Small intestine (tissue), 7 donors: ENCODE data around the gene CTSC. TPM values are rescaled to one million over a fixed set of nuclear protein-coding genes. Genes with fewer than 3 reads are reported as not detected.

Source experiments
- DNase-seq, 2 donors: peaks; one replicate each; pipeline versions ENCODE4 v3.0.0 to v3.0.0-alpha.2; 2013
- FAIRE-seq: peaks from 2 replicates; lab custom pipeline; 2012; peaks lifted over from hg19 to GRCh38; lab: Jason Lieb, UNC
- H3K27ac ChIP-seq, 3 donors: one replicate each; pipeline ENCODE4 v1.5.1; 2013; ENCODE audit warnings: low read length in 2 of 3, mild to moderate bottlenecking in 2 of 3, control low read depth in 1 of 3, inconsistent platforms in 1 of 3, low read depth in 1 of 3, moderate library complexity in 1 of 3
- H3K27me3 ChIP-seq, 3 donors: one replicate each; pipeline ENCODE4 v1.6.1; 2013; ENCODE audit warnings: low read length in 3 of 3, inconsistent platforms in 1 of 3; ENCODE audit not compliant: control insufficient read depth in 3 of 3, insufficient read depth in 3 of 3
- H3K36me3 ChIP-seq, 3 donors: one replicate each; pipeline ENCODE4 v1.6.1; 2013; ENCODE audit warnings: low read length in 3 of 3, inconsistent platforms in 1 of 3, low read depth in 1 of 3, mild to moderate bottlenecking in 1 of 3, moderate library complexity in 1 of 3; ENCODE audit not compliant: control insufficient read depth in 3 of 3, insufficient read depth in 2 of 3
- H3K4me1 ChIP-seq, 3 donors: one replicate each; pipeline ENCODE4 v1.6.1; 2013; ENCODE audit warnings: low read length in 2 of 3, inconsistent platforms in 1 of 3, low read depth in 1 of 3, mild to moderate bottlenecking in 1 of 3, moderate library complexity in 1 of 3; ENCODE audit not compliant: control insufficient read depth in 3 of 3, insufficient read depth in 2 of 3
- H3K4me3 ChIP-seq, 3 donors: one replicate each; pipeline ENCODE4 v1.5.1; 2013; ENCODE audit warnings: low read length in 3 of 3, control low read depth in 1 of 3, inconsistent platforms in 1 of 3, low read depth in 1 of 3, mild to moderate bottlenecking in 1 of 3, moderate library complexity in 1 of 3
- H3K9me3 ChIP-seq, 2 donors: one replicate each; pipeline ENCODE4 v1.6.1; 2013; ENCODE audit warnings: low read depth in 1 of 2, low read length in 1 of 2; ENCODE audit not compliant: control insufficient read depth in 2 of 2, insufficient read depth in 1 of 2
- WGBS, 3 donors: extraction: QIAGEN DNeasy Blood & Tissue Kit; methylation state at CpG; one replicate each; pipeline ENCODE4 v1.1.7; 2013; 5-methylcytosine and 5-hydroxymethylcytosine counted together
- polyA plus RNA-seq, 4 donors: library from polyadenylated mRNA; stranded (reverse) in 3 of 4; unstranded in 1 of 4; fragments of 200-250 nt in 3 of 4; fragments of 120-200 nt in 1 of 4; gene quantifications; one replicate each; pipeline versions ENCODE4 v1.2.1 to v1.2.3, GENCODE V29; 2013
- donor health status: healthy with polysubstance abuse.
- donor health status: control.
- donor health status: control.
- donor health status: Bipolar disorder and iron deficiency.
- donor health status: healthy.

CTSC gene
- polyA plus RNA-seq, 4 donors, result 16.1 to 98.8 (median 48.6) TPM

- Histone ChIP-seq H3K4me3 (no peak overlapping the region), H3K36me3 (peaks cover 0 to 13% (median 2%) of the 10 kb centered on the region in 3 donors), H3K4me1 (no peaks in the 10 kb centered on the region), H3K27me3 (no peaks in the 10 kb centered on the region), H3K9me3 (peaks cover 0 to 8% of the 10 kb centered on the region in 2 donors), H3K27ac (no peak overlapping the region)
- DNase-seq, result no peak
- WGBS, 3 donors, result 80 to 89% (median 87%) methylated on average over 2 of the region's 2 CpGs
- no peak for FAIRE-seq
These were observed 29.0 kb downstream of the CTSC start for GRCh38 chr11:88308576-88308975.

- H3K36me3 ChIP-seq, result peaks cover 0 to 13% (median 2%) of the 10 kb centered on the region in 3 donors
- no peak overlapping the region for H3K27ac ChIP-seq
- no peaks in the 10 kb centered on the region for H3K27me3 ChIP-seq
- FAIRE-seq, result no peak
- WGBS, 3 donors, result 91 to 95% (median 93%) methylated on average over 11 of the region's 11 CpGs
- peaks cover 0 to 8% of the 10 kb centered on the region in 2 donors for H3K9me3 ChIP-seq
- H3K4me3 ChIP-seq, result no peak overlapping the region
- DNase-seq, result no peak
- no peaks in the 10 kb centered on the region for H3K4me1 ChIP-seq
These were observed 29.6 kb downstream of the CTSC start for GRCh38 chr11:88307749-88308425.

- Histone ChIP-seq H3K27ac (no peak overlapping the region), H3K27me3 (no peaks in the 10 kb centered on the region), H3K4me1 (no peaks in the 10 kb centered on the region), H3K9me3 (peaks cover 0 to 8% of the 10 kb centered on the region in 2 donors), H3K36me3 (peaks cover 0 to 13% (median 2%) of the 10 kb centered on the region in 3 donors), H3K4me3 (no peak overlapping the region)
- DNase-seq (no peak), FAIRE-seq (no peak)
- 58 to 80% (median 76%) methylated on average over 2 of the region's 2 CpGs for WGBS, 3 donors
These were observed 30.8 kb downstream of the CTSC start for GRCh38 chr11:88306785-88307184.

GRCh38 chr11:88305430-88305829 lies 32.1 kb downstream of the CTSC start:
- Histone ChIP-seq H3K36me3 (peaks cover 0 to 13% (median 2%) of the 10 kb centered on the region in 3 donors), H3K27ac (no peak overlapping the region), H3K4me3 (no peak overlapping the region), H3K4me1 (no peaks in the 10 kb centered on the region), H3K9me3 (peaks cover 0 to 8% of the 10 kb centered on the region in 2 donors), H3K27me3 (no peaks in the 10 kb centered on the region)
- DNase-seq (no peak), FAIRE-seq (no peak)
- 81 to 97% (median 92%) methylated on average over 1 of the region's 1 CpG for WGBS, 3 donors

DNA sequence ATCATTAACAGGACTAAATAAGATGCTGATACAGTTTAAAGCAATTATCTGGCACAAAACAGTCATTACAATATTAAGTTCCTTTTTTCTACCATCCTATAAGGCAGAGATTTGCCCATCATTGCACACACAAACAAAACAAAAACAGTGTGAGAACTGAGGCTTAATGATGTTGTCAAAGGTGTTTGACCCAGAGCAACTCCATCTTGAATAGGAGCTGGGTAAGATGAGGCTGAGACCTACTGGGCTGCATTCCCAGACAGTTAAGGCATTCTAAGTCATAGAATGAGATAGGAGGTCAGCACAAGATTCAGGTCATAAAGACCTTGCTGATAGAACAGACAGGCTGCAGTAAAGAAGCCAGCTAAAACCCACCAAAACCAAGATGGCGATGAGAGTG lies 33.2 kb downstream of the CTSC start:
- peaks cover 0 to 8% of the 10 kb centered on the region in 2 donors for H3K9me3 ChIP-seq
- no peak for DNase-seq
- no peak for FAIRE-seq
- 98 to 100% (median 100%) methylated on average over 1 of the region's 1 CpG for WGBS, 3 donors
- peaks cover 0 to 13% (median 2%) of the 10 kb centered on the region in 3 donors for H3K36me3 ChIP-seq
- H3K27ac ChIP-seq, result no peak overlapping the region
- H3K4me3 ChIP-seq, result no peak overlapping the region
- no peaks in the 10 kb centered on the region for H3K27me3 ChIP-seq
- H3K4me1 ChIP-seq, result no peaks in the 10 kb centered on the region

GRCh38 chr11:88303037-88303436 lies 34.5 kb downstream of the CTSC start:
- H3K27ac ChIP-seq, result no peak overlapping the region
- no peak for FAIRE-seq
- peaks cover 0 to 8% of the 10 kb centered on the region in 2 donors for H3K9me3 ChIP-seq

DNA sequence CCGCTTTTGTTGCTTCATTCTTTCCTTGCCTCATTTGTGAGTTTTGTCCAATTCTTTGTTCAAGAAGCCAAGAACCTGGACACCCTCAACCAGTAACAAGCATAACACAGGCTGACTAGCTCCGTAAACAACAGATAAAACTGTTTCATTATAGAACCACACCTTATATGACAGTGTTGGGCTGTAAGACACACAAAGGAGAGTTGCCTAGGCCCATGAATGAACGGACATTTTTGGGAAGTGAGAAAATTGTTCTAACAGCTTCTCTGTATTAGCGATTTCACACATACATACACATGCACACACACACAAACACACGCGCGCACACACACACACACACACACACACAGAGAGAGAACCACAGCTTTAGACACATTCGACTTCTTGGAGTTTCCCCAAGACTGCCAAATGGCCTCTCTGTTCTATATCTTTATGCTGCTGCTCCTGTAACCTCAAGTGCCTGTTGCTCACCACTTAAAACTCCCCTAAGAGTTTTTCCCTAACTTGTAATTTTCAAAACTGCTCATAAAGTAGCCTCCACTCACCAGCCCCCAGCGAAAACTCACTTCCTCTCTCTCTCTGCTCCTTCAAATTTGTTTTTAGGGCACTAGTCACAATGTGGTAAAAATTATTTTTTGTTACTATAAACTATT lies 35.9 kb downstream of the CTSC start:
- FAIRE-seq (no peak), DNase-seq (no peak)
- H3K27me3 ChIP-seq, result no peaks in the 10 kb centered on the region
- WGBS, 3 donors, result 62 to 80% (median 63%) methylated on average over 9 of the region's 9 CpGs
- H3K27ac ChIP-seq, result peak overlapping the region in 1 of 3 donors; percentile 74
- no peak overlapping the region for H3K4me3 ChIP-seq
- H3K9me3 ChIP-seq, result peaks cover 0 to 6% of the 10 kb centered on the region in 2 donors
- H3K4me1 ChIP-seq, result peaks cover 0 to 12% (median 0%) of the 10 kb centered on the region in 3 donors
- H3K36me3 ChIP-seq, result peaks cover 0 to 6% (median 0%) of the 10 kb centered on the region in 3 donors

More at GRCh38 chr11:88303037-88303436, 34.5 kb downstream of the CTSC start:
- peaks cover 0 to 9% (median 2%) of the 10 kb centered on the region in 3 donors for H3K36me3 ChIP-seq
- H3K4me1 ChIP-seq, result peaks cover 0 to 4% (median 0%) of the 10 kb centered on the region in 3 donors
- DNase-seq, result no peak
- H3K27me3 ChIP-seq, result no peaks in the 10 kb centered on the region
- no peak overlapping the region for H3K4me3 ChIP-seq
- WGBS, 3 donors, result 87 to 92% (median 89%) methylated on average over 1 of the region's 1 CpG

DNA sequence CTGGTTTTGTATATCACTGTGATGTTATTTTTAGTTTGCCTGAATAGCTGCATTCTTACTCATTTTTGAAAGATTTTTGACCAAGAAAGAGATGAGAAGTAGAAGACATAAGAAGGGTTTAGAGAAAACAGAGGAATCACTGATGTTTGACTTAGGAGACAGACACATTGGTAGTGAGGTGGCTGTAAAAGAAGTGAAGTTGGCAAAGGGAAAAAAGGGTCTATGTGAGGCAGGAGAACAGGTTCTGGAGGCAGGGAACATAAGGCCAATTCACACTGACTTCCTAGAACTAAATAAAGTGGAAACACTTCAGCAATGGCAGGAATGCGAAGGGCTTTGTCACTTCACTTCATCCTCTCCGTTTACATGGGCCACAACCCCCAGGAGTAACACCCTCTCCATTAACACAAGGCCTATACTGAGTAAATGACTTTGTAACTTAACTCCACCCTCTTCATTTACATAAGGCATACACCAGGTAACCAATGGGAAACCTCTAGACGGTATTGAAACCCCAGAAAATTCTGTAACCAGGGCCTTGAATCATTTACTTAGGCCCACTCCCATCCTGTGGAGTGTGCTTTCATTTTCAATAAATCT lies 36.5 kb downstream of the CTSC start:
- no peak overlapping the region for H3K4me3 ChIP-seq
- 73 to 90% (median 81%) methylated on average over 3 of the region's 3 CpGs for WGBS, 3 donors
- peak overlapping the region in 1 of 3 donors; percentile 74 for H3K27ac ChIP-seq
- peaks cover 0 to 12% (median 0%) of the 10 kb centered on the region in 3 donors for H3K4me1 ChIP-seq
- no peaks in the 10 kb centered on the region for H3K9me3 ChIP-seq
- DNase-seq (no peak), FAIRE-seq (no peak)
- H3K36me3 ChIP-seq, result peaks cover 0 to 1% (median 0%) of the 10 kb centered on the region in 3 donors
- no peaks in the 10 kb centered on the region for H3K27me3 ChIP-seq
